ENCODE results near the gene SPECC1. TPM values are rescaled to one million over a fixed set of nuclear protein-coding genes. Genes with fewer than 3 reads are reported as not detected.

Gene SPECC1
- total and polyA plus RNA-seq, 2 of the 4 experiments (the other 2 are of a cell fraction): 16.9 to 26.2 TPM

DNA sequence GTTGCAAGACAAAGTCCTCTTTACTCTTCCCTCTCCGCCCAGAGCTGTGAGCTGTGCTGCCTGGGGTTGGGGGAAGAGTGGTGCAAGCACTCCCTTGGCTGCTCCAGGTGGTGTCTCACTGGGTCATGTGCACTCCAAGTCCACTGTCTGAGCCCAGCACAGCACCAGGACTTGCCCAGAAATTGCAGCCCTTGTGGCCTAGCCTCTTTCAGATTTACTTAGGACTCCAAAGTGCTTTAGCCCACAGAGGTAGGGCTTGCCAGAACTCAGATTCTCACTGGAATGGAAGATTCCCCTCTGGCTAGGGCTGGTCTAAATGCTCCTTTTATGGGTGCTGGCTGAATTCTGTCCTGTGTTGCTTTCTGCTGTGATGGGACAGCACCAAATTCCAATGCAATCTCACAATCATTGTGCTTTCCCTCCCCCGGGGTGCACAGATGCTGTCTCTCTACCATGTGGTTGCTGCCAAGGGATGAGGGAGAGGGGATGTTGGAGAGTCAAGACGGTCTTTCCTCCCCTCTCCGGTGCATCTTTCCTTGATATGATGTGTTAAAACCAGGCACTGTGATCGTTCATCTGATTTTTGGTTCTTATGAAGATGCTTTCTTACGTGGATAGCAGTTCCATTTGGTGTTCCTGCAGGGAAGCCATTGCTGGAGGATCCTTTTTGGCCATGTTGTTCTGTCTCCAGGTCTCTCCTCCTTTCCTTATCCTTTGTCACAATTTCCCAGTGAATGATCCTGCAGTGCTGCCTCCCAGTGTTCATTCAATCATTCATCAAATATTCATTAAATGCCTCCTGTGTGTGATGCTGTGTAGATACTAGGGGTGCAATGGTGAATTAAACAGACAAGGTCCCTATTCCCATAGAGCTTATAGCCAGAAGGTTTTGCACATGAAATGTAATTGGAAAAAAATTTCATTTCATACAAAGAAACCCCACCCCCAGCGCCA, 216.3 kb downstream of the SPECC1 start:
- Histone ChIP-seq H3K9ac (ENCODE audit: low read depth, low read length) (no peak overlapping the region), H3K27me3 (ENCODE audit: control insufficient read depth, insufficient read depth, low read length) (no peaks in the 10 kb centered on the region), H3K4ac (ENCODE audit: low read depth, low read length) (peak overlapping the region; percentile 55), H3K18ac (ENCODE audit: low read depth, low read length) (no peak overlapping the region), H2AK5ac (ENCODE audit: low read depth, low read length) (peak overlapping the region; percentile 35; the same call in 1 of the 2 replicates), H3K23ac (ENCODE audit: low read depth, low read length) (0 out of 2 replicates have a peak overlapping the region, but pooled peaks have one; percentile 27), H3K4me3 (ENCODE audit: insufficient read depth, low read depth, low read length) (no peak overlapping the region), H3K14ac (replicated peaks; ENCODE audit: low read depth, low read length) (no peak overlapping the region), H4K5ac (ENCODE audit: low read depth, low read length) (no peak overlapping the region), H2BK120ac (ENCODE audit: low read depth, low read length) (0 out of 2 replicates have a peak overlapping the region, but pooled peaks have one; percentile 25), H3K4me1 (ENCODE audit: control insufficient read depth, insufficient read depth, low read length) (peaks cover 26% of the 10 kb centered on the region), H3K56ac (ENCODE audit: extremely low read depth, insufficient read depth, low read length) (no peak overlapping the region), H4K91ac (ENCODE audit: insufficient read depth, low read depth, low read length) (peak overlapping the region; percentile 19; the same call in 1 of the 2 replicates), H2BK15ac (ENCODE audit: low read depth, low read length) (no peak overlapping the region), H2BK20ac (ENCODE audit: low read depth, low read length) (peak overlapping the region; percentile 1; the same call in 1 of the 2 replicates), H3K79me1 (ENCODE audit: low read depth in 1 of 2, low read length in 2 of 2) (peaks cover 37 to 62% of the 10 kb centered on the region in 2 experiments), H3K27ac (ENCODE audit: insufficient read depth, low read length) (no peak overlapping the region), H3K9me3 (ENCODE audit: control insufficient read depth, insufficient read depth, low read length) (no peaks in the 10 kb centered on the region), H3K9me1 (ENCODE audit: insufficient read depth, low read length) (peaks cover 19% of the 10 kb centered on the region), H4K20me1 (ENCODE audit: insufficient read depth, low read length) (no peaks in the 10 kb centered on the region; the same call in 1 of the 2 replicates), H3K4me2 (ENCODE audit: low read depth, low read length) (no peak overlapping the region), H4K8ac (ENCODE audit: low read depth in 2 of 2, low read length in 2 of 2) (no peak overlapping the region), H2BK5ac (ENCODE audit: low read depth, low read length, poor library complexity, severe bottlenecking) (no peak overlapping the region), H3K36me3 (ENCODE audit: control insufficient read depth, insufficient read depth, low read length) (peaks cover 5% of the 10 kb centered on the region), H2AFZ (replicated peaks; ENCODE audit: low read length, poor library complexity) (no peak overlapping the region), H2AK9ac (replicated peaks; ENCODE audit: low read depth, low read length, poor library complexity) (no peak overlapping the region)
- in situ Hi-C loops (cut with MboI; ENCODE audit: low sequenced_read_pairs): loop anchor here (10.0 kb wide), 1 partner anchor 89 kb away; no protein-coding TSS in a partner anchor
- dilution Hi-C loops (cut with HindIII; ENCODE audit: low sequenced_read_pairs, unreplicated experiment): no loop called here
- intact Hi-C loops (cut with micrococcal nuclease): loop anchor here (2.0 to 10.0 kb wide), 5 partner anchors 68 to 769 kb away; no protein-coding TSS in a partner anchor
- BruUV-seq (replicated peaks): no TSS peak
- ATAC-seq (ENCODE audit: low read depth): no peak
- ChIA-PET CTCF (no interaction called here), POLR2A (ENCODE audit: unreplicated experiment) (no interaction called here)
- TF ChIP-seq NFE2L2 (IDR thresholded peaks at IDR 0.05; ENCODE audit: low read depth, low read length): no peak
- TF ChIP-seq CHD1 (IDR thresholded peaks at IDR 0.05; ENCODE audit: low read depth, low read length): no peak
- no peak for TF ChIP-seq RFX5 (IDR thresholded peaks at IDR 0.05; ENCODE audit: low read depth, low read length)
- TF ChIP-seq, protein P1, sequence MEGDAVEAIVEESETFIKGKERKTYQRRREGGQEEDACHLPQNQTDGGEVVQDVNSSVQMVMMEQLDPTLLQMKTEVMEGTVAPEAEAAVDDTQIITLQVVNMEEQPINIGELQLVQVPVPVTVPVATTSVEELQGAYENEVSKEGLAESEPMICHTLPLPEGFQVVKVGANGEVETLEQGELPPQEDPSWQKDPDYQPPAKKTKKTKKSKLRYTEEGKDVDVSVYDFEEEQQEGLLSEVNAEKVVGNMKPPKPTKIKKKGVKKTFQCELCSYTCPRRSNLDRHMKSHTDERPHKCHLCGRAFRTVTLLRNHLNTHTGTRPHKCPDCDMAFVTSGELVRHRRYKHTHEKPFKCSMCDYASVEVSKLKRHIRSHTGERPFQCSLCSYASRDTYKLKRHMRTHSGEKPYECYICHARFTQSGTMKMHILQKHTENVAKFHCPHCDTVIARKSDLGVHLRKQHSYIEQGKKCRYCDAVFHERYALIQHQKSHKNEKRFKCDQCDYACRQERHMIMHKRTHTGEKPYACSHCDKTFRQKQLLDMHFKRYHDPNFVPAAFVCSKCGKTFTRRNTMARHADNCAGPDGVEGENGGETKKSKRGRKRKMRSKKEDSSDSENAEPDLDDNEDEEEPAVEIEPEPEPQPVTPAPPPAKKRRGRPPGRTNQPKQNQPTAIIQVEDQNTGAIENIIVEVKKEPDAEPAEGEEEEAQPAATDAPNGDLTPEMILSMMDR (conservative IDR thresholded peaks at IDR 0.05; ENCODE audit: low read depth, low read length): peak; percentile 14; the same call in 1 of the 2 replicates
- no peak for TF ChIP-seq MAFK (IDR thresholded peaks at IDR 0.05; ENCODE audit: low read depth, low read length)
- no peak for TF ChIP-seq MAZ (IDR thresholded peaks at IDR 0.05; ENCODE audit: borderline replicate concordance, low read depth, low read length)
- no peak for TF ChIP-seq FOS (IDR thresholded peaks at IDR 0.05; ENCODE audit: low read depth, low read length)
- TF ChIP-seq SMC3 (IDR thresholded peaks at IDR 0.05; ENCODE audit: low read depth, low read length): peak; percentile 28; the same call in 1 of the 2 replicates
- WGBS, 2 experiments (ENCODE audit: extremely low coverage in 2 of 2, insufficient read length in 1 of 2): no CpG with 5 or more reads among the region's 7 CpGs
- DNase-seq: no peak

Data from IMR-90 (cell line).